ENCODE results near the gene KAZN. TPM values are rescaled to one million over a fixed set of nuclear protein-coding genes. Genes with fewer than 3 reads are reported as not detected.
"Not testable (repeated sequence)": the region's sequence is repeated elsewhere in the genome, so short reads cannot be mapped to it uniquely, and the experiment has no call there.

The KAZN gene
- total and polyA plus RNA-seq, 9 donors = 10.1 to 56.4 (median 27.9) TPM

GRCh38 chr1:14572861-14573260, 25.6 kb upstream of the KAZN start:
- H3K36me3 ChIP-seq = no peaks in the 10 kb centered on the region
- H3K4me1 ChIP-seq (ENCODE audit: insufficient read depth) = no peaks in the 10 kb centered on the region
- no peaks in the 10 kb centered on the region for H3K27me3 ChIP-seq
- no peak for DNase-seq
- no peak for TF ChIP-seq CTCF (IDR thresholded peaks at IDR 0.05)
- TF ChIP-seq EP300 (IDR thresholded peaks at IDR 0.05) = no peak
- TF ChIP-seq POLR2A (IDR thresholded peaks at IDR 0.05) = no peak
- H3K27ac ChIP-seq = no peak overlapping the region
- intact Hi-C loops (cut with DNase I) = no loop called here
- 85 to 89% (median 89%) methylated on average over 4 of the region's 4 CpGs for WGBS, 3 donors
- no peak overlapping the region for H3K4me3 ChIP-seq
- no peaks in the 10 kb centered on the region for H3K9me3 ChIP-seq

GRCh38 chr1:14576155-14576554, 22.3 kb upstream of the KAZN start:
- DNase-seq = no peak
- TF ChIP-seq POLR2A (IDR thresholded peaks at IDR 0.05) = no peak
- no peak for TF ChIP-seq CTCF (IDR thresholded peaks at IDR 0.05)
- TF ChIP-seq EP300 (IDR thresholded peaks at IDR 0.05) = no peak
- intact Hi-C loops (cut with DNase I) = no loop called here
- Histone ChIP-seq H3K27ac (no peak overlapping the region), H3K36me3 (no peaks in the 10 kb centered on the region), H3K4me1 (ENCODE audit: insufficient read depth) (no peaks in the 10 kb centered on the region), H3K9me3 (no peaks in the 10 kb centered on the region), H3K4me3 (no peak overlapping the region), H3K27me3 (no peaks in the 10 kb centered on the region)
- WGBS, 3 donors = 89 to 98% (median 95%) methylated on average over 2 of the region's 2 CpGs

DNA sequence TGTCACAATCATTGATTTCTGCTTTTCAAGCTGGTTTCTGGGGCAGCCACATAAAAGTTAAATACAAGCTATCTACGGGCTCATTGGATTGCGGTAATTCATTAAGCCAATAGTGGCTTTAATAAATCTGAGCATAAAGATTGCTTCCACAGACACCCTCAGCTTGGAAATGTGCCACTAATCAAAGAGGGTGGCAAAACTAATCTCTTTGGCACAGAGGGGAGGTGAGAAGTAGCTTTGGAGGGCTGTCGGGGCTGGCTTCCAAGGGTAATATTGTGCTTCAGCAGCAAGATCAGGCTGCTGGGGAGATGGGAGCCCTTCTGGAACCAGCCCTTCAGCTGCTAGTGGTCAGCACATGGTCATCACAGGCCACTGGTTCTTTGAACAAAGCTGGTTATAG, 21.2 kb upstream of the KAZN start:
- H3K27me3 ChIP-seq = no peaks in the 10 kb centered on the region
- no peak overlapping the region for H3K27ac ChIP-seq
- no peak for DNase-seq
- WGBS, 3 donors = 87 to 93% (median 88%) methylated on average over 3 of the region's 3 CpGs
- intact Hi-C loops (cut with DNase I) = no loop called here
- TF ChIP-seq EP300 (IDR thresholded peaks at IDR 0.05) = no peak
- TF ChIP-seq CTCF (IDR thresholded peaks at IDR 0.05) = no peak
- no peak for TF ChIP-seq POLR2A (IDR thresholded peaks at IDR 0.05)
- no peaks in the 10 kb centered on the region for H3K4me1 ChIP-seq (ENCODE audit: insufficient read depth)
- H3K4me3 ChIP-seq = no peak overlapping the region
- no peaks in the 10 kb centered on the region for H3K36me3 ChIP-seq
- H3K9me3 ChIP-seq = no peaks in the 10 kb centered on the region

- intact Hi-C loops (cut with DNase I) = no loop called here
Observed at GRCh38 chr1:14578156-14578555, 20.3 kb upstream of the KAZN start.

GRCh38 chr1:14580295-14580694, 18.2 kb upstream of the KAZN start:
- H3K9me3 ChIP-seq; H3K4me1 ChIP-seq (ENCODE audit: insufficient read depth); H3K4me3 ChIP-seq; H3K27me3 ChIP-seq; intact Hi-C loops (cut with DNase I); DNase-seq; H3K27ac ChIP-seq; H3K36me3 ChIP-seq: not testable (repeated sequence)
- WGBS, 3 donors = 96 to 97% (median 96%) methylated on average over 12 of the region's 12 CpGs

More at GRCh38 chr1:14578156-14578555, 20.3 kb upstream of the KAZN start:
- DNase-seq = no peak
- TF ChIP-seq POLR2A (IDR thresholded peaks at IDR 0.05) (no peak), CTCF (IDR thresholded peaks at IDR 0.05) (no peak), EP300 (IDR thresholded peaks at IDR 0.05) (no peak)
- Histone ChIP-seq H3K4me1 (ENCODE audit: insufficient read depth) (no peaks in the 10 kb centered on the region), H3K27ac (no peak overlapping the region), H3K36me3 (no peaks in the 10 kb centered on the region), H3K4me3 (no peak overlapping the region), H3K27me3 (no peaks in the 10 kb centered on the region), H3K9me3 (no peaks in the 10 kb centered on the region)
- WGBS, 3 donors = 77 to 86% (median 81%) methylated on average over 3 of the region's 3 CpGs
